ENCODE data around the gene ACTR1B. TPM values are rescaled to one million over a fixed set of nuclear protein-coding genes. Genes with fewer than 3 reads are reported as not detected.
A peak's percentile ranks its signal among the peaks of the same experiment; 100 is the strongest.

The ACTR1B gene
- total RNA-seq, 1 experiment from 2014 or later = 58.2 TPM

GRCh38 chr2:97660044-97660774 is 3.6 kb downstream of the ACTR1B start:
- ChIA-PET CTCF (interaction anchor here (0.9 to 5.0 kb wide), 5 partner anchors 9 to 70 kb away, joined by 3 to 99 read pairs (median 3); no protein-coding TSS in a partner anchor), POLR2A (interaction anchor here (1.3 to 2.5 kb wide), 2 partner anchors 10 to 14 kb away, joined by 3 to 13 read pairs; partner anchors contain the start of gene COX5B)
- Mint-ChIP-seq H3K9me3 (peaks cover 4% of the 10 kb centered on the region), H3K4me1 (peaks cover 25% of the 10 kb centered on the region), H3K36me3 (peaks cover 32% of the 10 kb centered on the region), H3K27ac (peak overlapping the region; percentile 57; the same call in 1 of the 2 replicates), H3K4me3 (no peak overlapping the region), H3K27me3 (ENCODE audit: low read depth) (no peaks in the 10 kb centered on the region)
- DNase-seq (ENCODE audit: low spot score) = no peak
- TF ChIP-seq USF1 (CRISPR knock-in tag; IDR thresholded peaks at IDR 0.05) (no peak), ARID4B (CRISPR knock-in tag; IDR thresholded peaks at IDR 0.05; ENCODE audit: borderline replicate concordance) (no peak), NR2C2 (CRISPR knock-in tag; IDR thresholded peaks at IDR 0.05) (no peak), IRF1 (CRISPR knock-in tag; IDR thresholded peaks at IDR 0.05) (no peak), KAT7 (CRISPR knock-in tag; IDR thresholded peaks at IDR 0.05; ENCODE audit: borderline replicate concordance) (no peak), ZSCAN18 (CRISPR knock-in tag; IDR thresholded peaks at IDR 0.05) (no peak), JAZF1 (CRISPR knock-in tag; IDR thresholded peaks at IDR 0.05) (no peak), TEAD1 (CRISPR knock-in tag; IDR thresholded peaks at IDR 0.05) (no peak), TEAD4 (CRISPR knock-in tag; IDR thresholded peaks at IDR 0.05) (no peak), ATF1 (CRISPR knock-in tag; IDR thresholded peaks at IDR 0.05) (no peak), E2F4 (CRISPR knock-in tag; IDR thresholded peaks at IDR 0.05; ENCODE audit: borderline replicate concordance, low read depth) (no peak), MXD4 (CRISPR knock-in tag; IDR thresholded peaks at IDR 0.05; ENCODE audit: borderline replicate concordance) (no peak)
- no peak for ATAC-seq

- H3K4me3 Mint-ChIP-seq = no peak overlapping the region
- DNase-seq (ENCODE audit: low spot score) (no peak), ATAC-seq (no peak)
- ChIA-PET CTCF (interaction anchor here (0.9 kb wide), 1 partner anchor 9 kb away, joined by 3 read pairs; no protein-coding TSS in a partner anchor), POLR2A (interaction anchor here (1.0 to 2.5 kb wide), 2 partner anchors 14 kb away, joined by 3 to 13 read pairs; partner anchors contain the start of gene COX5B)
- H3K36me3 Mint-ChIP-seq = peaks cover 39% of the 10 kb centered on the region
- no peaks in the 10 kb centered on the region for H3K27me3 Mint-ChIP-seq (ENCODE audit: low read depth)
- peaks cover 19% of the 10 kb centered on the region for H3K4me1 Mint-ChIP-seq
- H3K9me3 Mint-ChIP-seq = peaks cover 9% of the 10 kb centered on the region
- H3K27ac Mint-ChIP-seq = no peak overlapping the region
- TF ChIP-seq JUN (CRISPR knock-in tag; IDR thresholded peaks at IDR 0.05) (no peak), KAT7 (CRISPR knock-in tag; IDR thresholded peaks at IDR 0.05; ENCODE audit: borderline replicate concordance) (no peak), PRDM15 (CRISPR knock-in tag; IDR thresholded peaks at IDR 0.05) (no peak), EMX1 (CRISPR knock-in tag; IDR thresholded peaks at IDR 0.05) (no peak), ELF4 (CRISPR knock-in tag; IDR thresholded peaks at IDR 0.05; ENCODE audit: low read depth) (no peak), MAX (CRISPR knock-in tag; IDR thresholded peaks at IDR 0.05) (no peak), E2F1 (CRISPR knock-in tag; IDR thresholded peaks at IDR 0.05) (no peak)
Observed at GRCh38 chr2:97659256-97660043, 4.4 kb downstream of the ACTR1B start.

Data from WTC11 (cell line).